Renal cortical epithelial cell (primary cell): ENCODE measurements around the gene PRR36. TPM values are rescaled to one million over a fixed set of nuclear protein-coding genes. Genes with fewer than 3 reads are reported as not detected.
A peak's percentile ranks its signal among the peaks of the same experiment; 100 is the strongest.

Experiments used
- DNase-seq: peaks from one replicate; pipeline ENCODE4 v3.0.0-alpha.2; 2011; ENCODE audit warnings: low read depth
- total RNA-seq: library from RNA; depleted of rRNA; stranded (reverse); fragments of >200 nt; gene quantifications from 2 replicates; pipeline ENCODE4 v1.2.3, GENCODE V29; 2014

Gene PRR36
- total RNA-seq, 1 donor from 2014 or later: 0.35 TPM

GRCh38 chr19:7913652-7914051, 39.5 kb upstream of the PRR36 start:
- no peak for DNase-seq

- no peak for DNase-seq
Measured at GRCh38 chr19:7912697-7913564, 38.7 kb upstream of the PRR36 start.

- DNase-seq: no peak
Measured at GRCh38 chr19:7912144-7912696, 38.0 kb upstream of the PRR36 start.

GRCh38 chr19:7911508-7912143, 37.4 kb upstream of the PRR36 start:
- DNase-seq: no peak

DNA sequence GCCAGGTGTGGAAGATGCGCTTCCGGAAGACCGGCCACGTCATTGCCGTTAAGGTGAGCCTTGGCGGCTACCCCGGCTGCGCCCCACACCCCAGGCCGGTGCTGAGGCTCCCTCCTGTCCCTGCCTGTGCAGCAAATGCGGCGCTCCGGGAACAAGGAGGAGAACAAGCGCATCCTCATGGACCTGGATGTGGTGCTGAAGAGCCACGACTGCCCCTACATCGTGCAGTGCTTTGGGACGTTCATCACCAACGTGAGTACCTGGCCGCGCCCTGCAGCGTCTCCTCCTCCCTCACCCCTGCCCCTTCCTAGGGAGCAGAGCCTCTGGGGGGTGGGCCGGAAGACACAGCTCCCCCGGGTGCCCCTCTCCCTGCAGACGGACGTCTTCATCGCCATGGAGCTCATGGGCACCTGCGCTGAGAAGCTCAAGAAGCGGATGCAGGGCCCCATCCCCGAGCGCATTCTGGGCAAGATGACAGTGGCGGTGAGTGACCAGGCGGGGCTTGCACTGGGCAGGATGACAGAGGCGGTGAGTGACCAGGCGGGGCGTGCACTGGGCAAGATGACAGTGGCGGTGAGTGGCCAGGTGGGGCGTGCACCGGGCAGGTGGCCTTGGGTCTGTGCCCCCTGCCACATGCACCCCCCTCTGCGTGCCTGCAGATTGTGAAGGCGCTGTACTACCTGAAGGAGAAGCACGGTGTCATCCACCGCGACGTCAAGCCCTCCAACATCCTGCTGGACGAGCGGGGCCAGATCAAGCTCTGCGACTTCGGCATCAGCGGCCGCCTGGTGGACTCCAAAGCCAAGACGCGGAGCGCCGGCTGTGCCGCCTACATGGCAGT, 36.4 kb upstream of the PRR36 start:
- no peak for DNase-seq

- no peak for DNase-seq
Measured at GRCh38 chr19:7909471-7910067, 35.4 kb upstream of the PRR36 start.

- DNase-seq: no peak
Measured at GRCh38 chr19:7908742-7909461, 34.7 kb upstream of the PRR36 start.

DNA sequence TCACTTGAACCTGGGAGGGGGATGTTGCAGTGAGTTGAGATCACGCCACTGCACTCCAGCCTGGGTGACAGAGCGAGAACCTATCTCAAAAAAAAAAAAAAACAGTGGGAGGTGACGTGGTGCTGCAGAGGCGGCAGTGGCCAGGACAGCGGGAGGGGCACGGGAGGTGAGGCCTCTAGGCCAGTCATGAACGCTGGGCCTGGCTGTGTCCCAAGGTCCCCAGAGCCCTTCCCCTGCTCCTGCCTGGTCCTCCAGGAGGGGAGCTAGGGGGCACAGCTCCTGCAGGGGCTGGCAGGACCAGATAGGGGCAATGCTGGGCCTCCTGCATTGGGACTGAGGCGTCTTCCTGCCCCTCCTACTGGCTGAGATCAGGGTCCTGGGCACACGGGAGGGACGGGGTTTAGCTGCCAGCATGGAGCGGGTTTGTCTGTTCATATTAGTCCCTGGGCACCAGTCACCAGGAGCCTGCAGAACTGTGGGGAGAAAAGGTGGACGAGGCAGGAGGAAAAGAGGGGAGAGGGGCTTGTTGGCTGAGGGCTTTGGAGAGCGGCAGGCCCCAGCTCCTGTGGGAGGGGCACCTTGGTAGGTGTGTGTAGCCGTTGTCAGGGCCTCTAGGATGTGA, 34.0 kb upstream of the PRR36 start:
- DNase-seq: no peak

GRCh38 chr19:7907544-7907943, 33.4 kb upstream of the PRR36 start:
- no peak for DNase-seq

DNA sequence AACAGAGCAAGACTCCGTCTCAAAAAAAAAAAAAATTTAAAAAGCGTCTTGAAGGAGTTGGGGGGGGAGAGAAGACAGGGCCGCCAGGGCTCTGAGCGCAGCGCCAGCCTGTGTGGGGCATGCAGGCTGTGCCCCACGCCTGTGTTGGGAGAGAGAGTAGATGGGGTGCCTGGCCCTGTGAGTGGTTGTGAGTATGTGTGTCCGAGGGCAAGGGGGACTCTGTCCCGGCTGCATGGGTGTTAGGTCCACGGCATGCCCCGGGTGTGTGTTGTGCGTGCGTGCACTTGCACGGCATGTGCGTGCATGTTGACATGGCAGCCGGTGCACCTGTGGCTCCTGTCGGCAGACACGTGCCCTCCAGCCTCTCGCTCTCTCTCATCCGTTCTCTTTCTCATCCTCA, 32.9 kb upstream of the PRR36 start:
- DNase-seq: no peak

DNA sequence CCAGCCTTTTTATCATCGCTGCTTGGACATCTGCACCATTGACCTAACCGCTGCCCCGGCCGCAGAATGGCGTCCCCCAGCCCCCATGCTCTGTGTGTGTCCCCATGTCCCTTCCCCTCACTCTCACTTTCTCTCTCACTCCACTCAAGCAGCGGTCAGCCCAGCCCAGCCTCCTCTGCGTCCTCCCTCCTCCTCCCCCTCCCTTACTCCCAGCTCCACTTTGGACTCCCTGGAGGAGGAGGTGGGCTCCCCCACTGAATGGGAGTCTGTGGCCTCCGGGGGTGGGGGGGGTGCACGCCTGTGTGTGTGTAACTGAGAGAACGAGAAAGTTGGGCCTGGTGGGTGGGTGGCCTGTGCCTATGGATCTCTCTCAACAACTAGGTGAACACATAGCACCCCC, 31.7 kb upstream of the PRR36 start:
- no peak for DNase-seq

DNA sequence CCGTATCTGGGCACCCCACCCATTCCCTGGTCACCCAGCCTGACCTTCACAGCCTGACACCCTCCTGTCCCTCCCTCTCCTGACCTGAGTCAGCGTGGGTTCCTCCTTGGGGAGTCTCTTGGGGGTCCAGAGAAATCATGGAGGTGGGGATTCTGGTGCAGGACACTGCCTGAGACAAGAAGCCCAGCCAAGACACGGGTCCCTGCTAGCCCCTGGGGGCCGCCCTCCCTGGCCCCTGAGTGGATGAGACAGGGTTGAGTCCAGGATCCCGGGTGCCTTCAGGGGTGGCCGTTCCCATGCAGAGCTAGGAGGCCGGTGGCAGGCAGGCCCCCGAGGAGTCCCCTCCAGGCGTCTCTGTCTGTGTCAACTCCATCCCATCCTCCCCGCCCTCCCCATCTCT, 31.1 kb upstream of the PRR36 start:
- no peak for DNase-seq

- DNase-seq: no peak
Measured at GRCh38 chr19:7904074-7905020, 30.2 kb upstream of the PRR36 start.

DNA sequence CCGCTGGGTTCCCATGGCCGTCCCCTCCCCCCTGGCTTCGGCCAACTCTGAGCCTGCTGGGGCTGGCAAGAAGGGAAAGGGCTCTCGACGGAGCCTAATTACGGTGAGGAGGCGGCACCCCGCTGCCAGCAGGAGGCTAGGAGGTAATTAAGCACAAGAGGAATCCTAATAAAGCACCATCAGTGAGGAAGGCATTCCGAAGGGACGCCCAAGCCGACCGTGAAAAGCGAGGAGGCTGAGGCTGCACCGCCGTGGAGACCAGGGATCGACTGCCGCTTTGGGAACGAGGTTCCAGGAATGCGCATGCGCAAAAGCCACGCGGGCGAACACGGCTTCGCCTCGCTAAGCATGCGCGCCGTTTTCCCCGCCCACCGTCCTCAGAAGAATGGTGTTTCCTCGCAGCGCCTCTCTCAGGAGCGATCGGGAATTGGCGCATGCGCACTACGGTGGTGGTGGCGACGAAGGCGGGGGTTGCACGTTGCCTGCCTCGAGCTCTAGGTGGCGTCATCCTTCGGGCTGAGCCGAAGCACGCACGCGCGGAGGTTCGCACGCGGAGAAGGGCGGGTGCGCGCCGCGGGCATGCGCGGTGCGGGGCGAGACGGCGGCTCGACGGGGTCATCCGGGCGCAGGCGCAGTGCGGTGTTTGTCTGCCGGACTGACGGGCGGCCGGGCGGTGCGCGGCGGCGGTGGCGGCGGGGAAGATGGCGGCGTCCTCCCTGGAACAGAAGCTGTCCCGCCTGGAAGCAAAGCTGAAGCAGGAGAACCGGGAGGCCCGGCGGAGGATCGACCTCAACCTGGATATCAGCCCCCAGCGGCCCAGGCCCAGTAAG, 29.3 kb upstream of the PRR36 start, which contains the start of gene MAP2K7:
Gene MAP2K7, plus strand, starts transcription at position 634 of the 830 bp plus-strand sequence. Its CDS starts 68 bp downstream, at position 702.
- DNase-seq: peak; percentile 94

DNA sequence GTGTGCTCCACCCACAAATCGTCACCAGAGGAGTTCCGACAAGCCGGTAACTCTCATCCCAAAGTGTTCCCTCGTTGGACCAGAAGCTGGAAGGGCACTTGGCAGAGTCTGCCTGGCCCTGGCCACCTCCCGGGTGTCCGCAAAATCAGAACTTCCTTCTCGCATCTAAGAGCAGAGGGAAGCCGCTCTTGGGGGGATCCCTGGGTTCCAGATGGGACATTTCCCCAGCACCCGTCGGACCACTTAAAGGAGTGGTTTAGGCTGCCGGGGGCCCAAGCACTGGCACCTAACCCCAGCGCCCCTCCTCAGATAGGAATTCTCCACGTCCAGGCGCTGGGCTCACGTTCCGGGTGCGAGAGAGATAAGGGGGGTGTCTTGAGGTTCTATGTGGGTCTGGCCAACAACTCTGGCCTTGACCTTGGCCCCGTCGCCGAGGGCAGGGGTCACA, 28.6 kb upstream of the PRR36 start:
- no peak for DNase-seq

GRCh38 chr19:7901337-7901736, 27.1 kb upstream of the PRR36 start:
- DNase-seq: no peak

DNA sequence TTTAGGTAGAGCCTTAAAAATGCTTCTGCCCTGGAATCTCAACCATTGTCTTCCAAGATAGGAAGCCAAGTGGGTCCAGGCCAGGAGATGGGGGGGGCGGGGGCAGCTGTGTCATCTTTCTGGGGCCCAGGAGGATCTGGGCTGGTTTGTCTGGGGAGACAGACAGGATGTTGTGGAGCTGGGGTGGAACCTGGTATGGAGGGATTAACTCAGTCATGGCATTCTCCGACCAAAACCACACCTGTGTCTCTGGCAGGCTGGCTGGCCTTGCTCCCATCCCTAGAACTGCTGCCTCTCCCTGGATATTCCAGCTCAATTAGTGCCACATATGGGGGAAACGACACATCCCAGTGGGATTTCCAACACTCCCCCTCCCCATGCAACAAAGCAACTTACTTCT, 26.7 kb upstream of the PRR36 start:
- DNase-seq: no peak

GRCh38 chr19:7900401-7900870, 26.2 kb upstream of the PRR36 start:
- DNase-seq: no peak
